ENCODE data around the gene TMEM233. TPM values are rescaled to one million over a fixed set of nuclear protein-coding genes. Genes with fewer than 3 reads are reported as not detected.

Gene TMEM233
- total RNA-seq, 1 donor from 2014 or later, result not detected

DNA sequence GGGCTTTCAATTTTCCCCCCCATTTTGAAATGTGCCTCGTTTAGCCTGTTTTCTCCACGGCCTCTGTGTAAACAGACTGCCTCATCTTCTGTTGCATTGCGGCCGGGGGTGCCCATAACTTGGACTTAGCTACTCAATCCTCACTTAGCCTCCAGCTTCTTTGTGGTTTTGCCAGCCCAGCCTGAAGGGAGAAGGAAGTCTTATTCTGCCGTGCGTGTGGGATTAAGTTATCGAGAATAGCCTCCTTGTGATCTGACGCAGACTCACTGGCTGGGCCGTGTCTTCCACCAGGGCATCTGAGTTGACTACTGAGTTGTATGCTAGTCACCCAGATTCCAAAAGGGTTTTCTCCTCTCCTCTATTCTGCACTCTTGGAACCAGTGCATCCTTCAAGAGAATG lies 82.4 kb downstream of the TMEM233 start:
- no peak for DNase-seq (ENCODE audit: low spot score)
- Mint-ChIP-seq H3K4me1 (ENCODE audit: low read depth) (peaks cover 5% of the 10 kb centered on the region), H3K27ac (ENCODE audit: unreplicated experiment) (no peak overlapping the region), H3K36me3 (ENCODE audit: low read depth) (peaks cover 42% of the 10 kb centered on the region), H3K9me3 (ENCODE audit: low read depth) (no peaks in the 10 kb centered on the region), H3K27me3 (ENCODE audit: low read depth) (no peaks in the 10 kb centered on the region), H3K4me3 (ENCODE audit: unreplicated experiment) (no peak overlapping the region)
- TF ChIP-seq CTCF (IDR thresholded peaks at IDR 0.05), result no peak

DNA sequence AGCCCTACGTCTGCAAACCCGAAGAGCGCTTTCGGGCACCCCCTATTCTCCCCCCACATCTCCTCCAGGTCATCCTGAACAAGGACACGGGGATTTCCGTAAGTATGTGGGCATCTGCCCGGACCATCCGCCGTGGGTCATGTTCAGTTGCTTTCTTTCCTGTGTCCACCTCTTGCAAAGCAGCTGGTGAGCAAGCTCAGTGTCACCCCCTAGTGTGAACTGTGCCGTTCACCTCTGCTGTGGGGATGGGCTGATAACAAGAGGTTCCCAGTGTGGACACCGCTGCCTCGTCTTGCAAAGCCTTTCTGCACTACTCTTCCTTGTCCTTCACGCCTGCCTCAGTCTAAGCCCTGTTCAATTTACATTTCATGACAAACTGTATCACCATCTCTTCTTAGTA lies 83.0 kb downstream of the TMEM233 start:
- no peaks in the 10 kb centered on the region for H3K27me3 Mint-ChIP-seq (ENCODE audit: low read depth)
- no peaks in the 10 kb centered on the region for H3K4me1 Mint-ChIP-seq (ENCODE audit: low read depth)
- no peak overlapping the region for H3K27ac Mint-ChIP-seq (ENCODE audit: unreplicated experiment)
- TF ChIP-seq CTCF (IDR thresholded peaks at IDR 0.05), result no peak
- DNase-seq (ENCODE audit: low spot score), result no peak
- peaks cover 45% of the 10 kb centered on the region for H3K36me3 Mint-ChIP-seq (ENCODE audit: low read depth)
- no peaks in the 10 kb centered on the region for H3K9me3 Mint-ChIP-seq (ENCODE audit: low read depth)
- H3K4me3 Mint-ChIP-seq (ENCODE audit: unreplicated experiment), result no peak overlapping the region

DNA sequence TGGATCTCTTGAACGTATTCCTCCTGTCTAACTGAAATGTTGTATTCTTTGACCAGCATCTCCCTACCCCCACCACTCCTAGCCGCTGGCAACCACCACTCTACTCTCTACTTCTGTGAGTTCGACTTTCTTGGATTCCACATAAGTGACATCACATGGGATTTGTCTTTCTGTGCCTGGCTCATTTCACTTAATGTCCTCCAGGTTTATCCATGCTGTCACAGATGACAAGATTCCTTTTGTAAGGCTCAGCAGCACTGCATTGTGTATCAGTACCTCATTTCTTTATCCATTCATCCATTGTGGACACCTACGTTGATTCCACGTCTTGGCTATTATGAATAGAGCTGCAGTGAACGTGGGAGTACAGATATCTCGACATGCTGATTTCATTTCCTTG lies 84.9 kb downstream of the TMEM233 start:
- Mint-ChIP-seq H3K36me3 (ENCODE audit: low read depth) (peaks cover 42% of the 10 kb centered on the region), H3K4me1 (ENCODE audit: low read depth) (peaks cover 2% of the 10 kb centered on the region), H3K4me3 (ENCODE audit: unreplicated experiment) (no peak overlapping the region), H3K9me3 (ENCODE audit: low read depth) (no peaks in the 10 kb centered on the region), H3K27me3 (ENCODE audit: low read depth) (no peaks in the 10 kb centered on the region), H3K27ac (ENCODE audit: unreplicated experiment) (no peak overlapping the region)
- TF ChIP-seq CTCF (IDR thresholded peaks at IDR 0.05), result no peak
- no peak for DNase-seq (ENCODE audit: low spot score)

DNA sequence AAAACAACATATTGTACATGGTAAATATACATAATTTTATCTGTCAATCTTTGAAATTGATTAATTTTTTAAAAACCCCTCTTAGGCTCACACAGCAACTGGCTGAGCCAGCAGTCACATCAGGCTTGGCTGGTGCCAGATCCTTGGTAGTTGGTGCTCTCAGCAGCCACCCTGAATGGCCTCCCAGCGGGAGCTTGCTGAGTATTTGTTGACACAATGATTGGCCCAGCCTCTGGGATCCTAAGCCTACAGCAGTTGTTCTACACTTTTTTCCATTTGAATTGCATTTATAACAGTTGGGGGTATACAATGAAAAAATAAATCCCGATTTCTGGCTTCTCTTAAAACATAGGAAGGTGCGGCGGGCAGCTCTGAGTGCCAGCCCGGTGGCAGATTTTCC lies 85.5 kb downstream of the TMEM233 start:
- DNase-seq (ENCODE audit: low spot score), result no peak
- Mint-ChIP-seq H3K27me3 (ENCODE audit: low read depth) (no peaks in the 10 kb centered on the region), H3K27ac (ENCODE audit: unreplicated experiment) (no peak overlapping the region), H3K9me3 (ENCODE audit: low read depth) (no peaks in the 10 kb centered on the region), H3K36me3 (ENCODE audit: low read depth) (peaks cover 37% of the 10 kb centered on the region), H3K4me3 (ENCODE audit: unreplicated experiment) (no peak overlapping the region), H3K4me1 (ENCODE audit: low read depth) (peaks cover 8% of the 10 kb centered on the region)
- no peak for TF ChIP-seq CTCF (IDR thresholded peaks at IDR 0.05)

DNA sequence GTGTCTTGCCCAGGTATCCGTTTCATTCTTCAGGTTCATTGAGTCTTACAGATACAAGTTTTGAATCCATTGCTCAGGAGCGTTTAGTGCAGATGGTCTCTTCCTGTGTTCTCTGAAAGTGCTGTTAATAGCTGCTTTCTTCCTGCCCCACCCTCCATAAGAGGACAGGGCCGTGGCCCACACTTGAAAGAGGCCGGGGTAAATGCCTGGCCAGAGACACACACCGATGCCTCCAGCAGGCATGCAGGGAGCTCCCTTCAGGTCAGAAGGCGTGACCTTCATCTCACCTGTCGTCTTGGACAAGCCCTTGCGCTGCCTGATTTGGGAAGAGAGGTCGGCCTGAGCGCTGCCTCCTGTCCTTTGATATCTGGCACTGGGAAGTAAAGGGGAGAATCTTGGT lies 85.9 kb downstream of the TMEM233 start:
- no peak overlapping the region for H3K4me3 Mint-ChIP-seq (ENCODE audit: unreplicated experiment)
- no peaks in the 10 kb centered on the region for H3K9me3 Mint-ChIP-seq (ENCODE audit: low read depth)
- peaks cover 36% of the 10 kb centered on the region for H3K36me3 Mint-ChIP-seq (ENCODE audit: low read depth)
- DNase-seq (ENCODE audit: low spot score), result no peak
- no peaks in the 10 kb centered on the region for H3K27me3 Mint-ChIP-seq (ENCODE audit: low read depth)
- H3K4me1 Mint-ChIP-seq (ENCODE audit: low read depth), result peaks cover 11% of the 10 kb centered on the region
- no peak overlapping the region for H3K27ac Mint-ChIP-seq (ENCODE audit: unreplicated experiment)
- no peak for TF ChIP-seq CTCF (IDR thresholded peaks at IDR 0.05)

All from chondrocyte (in vitro differentiated cells).